ENCODE data around the gene SRMS. TPM values are rescaled to one million over a fixed set of nuclear protein-coding genes. Genes with fewer than 3 reads are reported as not detected.

SRMS gene
- total RNA-seq = not detected in 2 replicates

DNA sequence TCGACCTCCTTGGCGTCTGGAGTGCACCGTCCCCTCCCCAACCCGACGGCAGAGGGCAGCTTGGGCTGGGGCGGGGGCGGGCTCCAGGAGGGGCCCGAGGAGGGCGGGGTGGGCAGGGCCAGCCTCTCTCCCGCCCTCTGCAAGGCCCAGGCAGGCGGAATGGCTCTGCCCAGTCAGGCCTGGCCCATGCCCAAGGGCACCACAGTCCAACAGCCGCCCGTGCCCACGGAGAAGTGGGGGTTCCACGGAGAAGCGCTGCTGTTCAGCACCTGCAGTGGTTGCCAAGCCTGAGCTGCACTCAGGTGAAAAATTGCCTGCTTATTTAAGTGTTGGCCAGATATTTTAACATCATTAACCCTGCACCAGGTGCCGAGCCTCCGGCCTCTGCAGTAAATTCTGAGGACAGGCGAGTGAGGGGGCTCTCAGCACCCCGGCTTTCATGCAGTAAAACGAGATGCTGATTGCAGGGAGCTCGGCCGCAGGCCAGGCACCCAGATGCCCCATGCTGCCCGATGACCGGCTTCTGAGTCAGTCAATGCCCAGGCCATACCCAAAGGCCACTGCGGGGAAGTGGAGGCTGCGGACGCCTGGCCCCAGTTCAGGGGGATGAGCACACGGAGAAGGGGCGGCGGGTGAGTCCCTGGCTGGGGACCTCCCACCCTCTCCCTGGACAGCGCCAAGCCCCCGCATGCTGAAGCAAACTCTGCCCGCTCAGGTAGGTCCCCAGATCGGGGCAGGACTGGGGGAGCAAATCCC lies at the start of gene SRMS:
SRMS (minus strand) TSS at position 25 of the 756 bp plus-strand sequence. CDS start 286 bp downstream, outside the sequence.
- Mint-ChIP-seq H3K9me3 (no peaks in the 10 kb centered on the region), H3K27me3 (peaks cover 22% of the 10 kb centered on the region), H3K27ac (no peak within 1 kb of the TSS), H3K36me3 (ENCODE audit: low read depth) (no peaks in the 10 kb centered on the region), H3K4me3 (no peak within 1 kb of the TSS), H3K4me1 (peaks cover 13% of the 10 kb centered on the region)
- DNase-seq = no peak
- intact Hi-C loops (cut with micrococcal nuclease) = no loop called here

- H3K4me3 Mint-ChIP-seq = no peak overlapping the region
- peaks cover 1% of the 10 kb centered on the region for H3K4me1 Mint-ChIP-seq
- no peaks in the 10 kb centered on the region for H3K9me3 Mint-ChIP-seq
- peaks cover 40% of the 10 kb centered on the region for H3K36me3 Mint-ChIP-seq (ENCODE audit: low read depth)
- intact Hi-C loops (cut with micrococcal nuclease) = no loop called here
- no peaks in the 10 kb centered on the region for H3K27me3 Mint-ChIP-seq
- H3K27ac Mint-ChIP-seq = no peak overlapping the region
- no peak for DNase-seq
Observed at GRCh38 chr20:63596423-63596822, 48.9 kb upstream of the SRMS start.

- Mint-ChIP-seq H3K4me3 (no peak overlapping the region), H3K27ac (no peak overlapping the region), H3K36me3 (ENCODE audit: low read depth) (peaks cover 39% of the 10 kb centered on the region), H3K27me3 (no peaks in the 10 kb centered on the region), H3K9me3 (no peaks in the 10 kb centered on the region), H3K4me1 (no peaks in the 10 kb centered on the region)
- intact Hi-C loops (cut with micrococcal nuclease) = no loop called here
- DNase-seq = no peak
Observed at GRCh38 chr20:63595416-63596127, 48.0 kb upstream of the SRMS start.

DNA sequence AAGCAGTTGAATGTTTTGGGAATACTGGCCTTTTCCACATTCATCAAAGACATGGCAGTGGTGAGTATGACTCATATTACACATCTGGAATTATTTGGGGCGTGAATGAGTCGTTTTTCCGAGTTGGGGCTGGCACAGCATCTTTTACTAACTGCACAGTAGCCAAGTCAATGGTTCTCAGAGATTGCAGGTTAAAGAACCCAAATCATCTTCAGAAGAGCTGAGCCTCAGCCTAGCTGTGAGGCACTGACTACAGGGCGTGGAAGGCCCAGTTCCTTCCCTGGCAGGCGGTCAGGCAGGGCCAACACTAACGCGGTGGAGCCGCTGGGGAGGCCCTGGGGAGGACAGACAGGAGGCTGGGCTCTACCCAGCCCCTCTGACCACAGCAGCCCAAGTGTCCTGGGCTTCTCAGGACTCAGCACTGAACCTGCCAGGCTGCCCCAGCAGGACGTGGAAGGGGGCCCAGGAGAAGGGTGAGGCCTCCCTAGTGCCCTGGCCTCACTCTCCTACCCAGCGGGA lies 46.6 kb upstream of the SRMS start:
- intact Hi-C loops (cut with micrococcal nuclease) = no loop called here
- no peak for DNase-seq
- Mint-ChIP-seq H3K27me3 (no peaks in the 10 kb centered on the region), H3K27ac (no peak overlapping the region), H3K4me1 (no peaks in the 10 kb centered on the region), H3K4me3 (no peak overlapping the region), H3K36me3 (ENCODE audit: low read depth) (peaks cover 44% of the 10 kb centered on the region), H3K9me3 (no peaks in the 10 kb centered on the region)

- H3K36me3 Mint-ChIP-seq (ENCODE audit: low read depth) = peaks cover 41% of the 10 kb centered on the region
- no peak for DNase-seq
- intact Hi-C loops (cut with micrococcal nuclease) = no loop called here
- no peak overlapping the region for H3K4me3 Mint-ChIP-seq
- H3K27ac Mint-ChIP-seq = no peak overlapping the region
- no peaks in the 10 kb centered on the region for H3K27me3 Mint-ChIP-seq
- H3K9me3 Mint-ChIP-seq = no peaks in the 10 kb centered on the region
- H3K4me1 Mint-ChIP-seq = peaks cover 4% of the 10 kb centered on the region
Observed at GRCh38 chr20:63592661-63593060, 45.1 kb upstream of the SRMS start.

GRCh38 chr20:63591786-63592355 lies 44.3 kb upstream of the SRMS start:
- peaks cover 37% of the 10 kb centered on the region for H3K36me3 Mint-ChIP-seq (ENCODE audit: low read depth)
- H3K27me3 Mint-ChIP-seq = no peaks in the 10 kb centered on the region
- no peak for DNase-seq
- peaks cover 4% of the 10 kb centered on the region for H3K4me1 Mint-ChIP-seq
- H3K4me3 Mint-ChIP-seq = no peak overlapping the region
- H3K9me3 Mint-ChIP-seq = no peaks in the 10 kb centered on the region
- H3K27ac Mint-ChIP-seq = no peak overlapping the region
- intact Hi-C loops (cut with micrococcal nuclease) = no loop called here

- Mint-ChIP-seq H3K36me3 (ENCODE audit: low read depth) (peaks cover 36% of the 10 kb centered on the region), H3K27ac (no peak overlapping the region), H3K4me3 (no peak overlapping the region), H3K9me3 (no peaks in the 10 kb centered on the region), H3K4me1 (peaks cover 4% of the 10 kb centered on the region), H3K27me3 (no peaks in the 10 kb centered on the region)
- intact Hi-C loops (cut with micrococcal nuclease) = no loop called here
- DNase-seq = no peak
Observed at GRCh38 chr20:63591147-63591533, 43.6 kb upstream of the SRMS start.

DNA sequence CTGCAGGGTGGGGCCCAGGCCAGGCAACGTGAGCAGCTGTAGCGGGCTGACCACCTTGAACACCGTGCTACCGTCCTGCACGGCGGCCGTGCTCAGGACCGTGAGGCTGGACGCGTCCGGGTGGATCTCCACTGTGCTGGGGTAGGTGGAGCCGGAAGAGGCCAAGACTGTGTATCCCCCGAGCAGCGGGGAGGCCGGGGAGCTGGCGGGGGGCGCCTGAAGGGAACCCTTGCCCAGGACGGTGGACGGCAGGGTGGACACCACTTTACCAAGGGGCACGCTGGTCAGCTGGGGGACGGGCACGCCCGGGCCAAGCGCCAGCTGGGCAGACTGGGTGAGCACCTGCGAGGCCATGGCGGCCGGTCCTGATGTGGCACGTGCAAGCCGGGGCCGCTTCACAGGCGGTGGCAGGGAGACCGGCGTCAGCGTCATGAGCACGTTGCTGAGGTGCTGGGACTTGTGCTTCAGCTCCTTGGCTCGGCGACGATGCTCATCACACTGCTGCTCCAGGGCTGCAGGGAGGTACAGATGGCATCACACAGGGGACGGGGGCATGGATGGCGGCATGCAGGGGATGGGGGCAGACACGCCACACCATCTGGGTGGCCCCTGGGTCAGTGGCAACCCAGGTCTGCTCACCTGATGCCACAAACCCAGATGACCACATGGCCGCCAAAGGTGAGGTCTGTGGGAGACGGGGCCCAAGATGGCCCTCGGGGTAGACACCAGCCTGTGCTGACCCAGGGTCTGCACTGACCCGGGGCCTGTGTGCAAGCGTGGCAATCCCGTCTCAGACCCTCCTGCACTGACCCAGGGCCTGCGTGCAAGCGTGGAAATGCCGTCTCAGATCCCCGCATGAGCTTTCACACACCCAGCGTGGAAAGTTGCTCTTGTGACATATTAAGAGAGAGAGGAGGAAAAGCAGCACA lies 42.9 kb upstream of the SRMS start:
- Mint-ChIP-seq H3K27me3 (no peaks in the 10 kb centered on the region), H3K36me3 (ENCODE audit: low read depth) (peaks cover 36% of the 10 kb centered on the region), H3K4me1 (peaks cover 4% of the 10 kb centered on the region), H3K4me3 (no peak overlapping the region), H3K27ac (no peak overlapping the region), H3K9me3 (no peaks in the 10 kb centered on the region)
- no peak for DNase-seq
- intact Hi-C loops (cut with micrococcal nuclease) = no loop called here

GRCh38 chr20:63589261-63590217 lies 42.0 kb upstream of the SRMS start:
- DNase-seq = no peak
- H3K27me3 Mint-ChIP-seq = no peaks in the 10 kb centered on the region
- no peak overlapping the region for H3K27ac Mint-ChIP-seq
- peaks cover 30% of the 10 kb centered on the region for H3K36me3 Mint-ChIP-seq (ENCODE audit: low read depth)
- H3K4me1 Mint-ChIP-seq = peaks cover 4% of the 10 kb centered on the region
- intact Hi-C loops (cut with micrococcal nuclease) = no loop called here
- H3K9me3 Mint-ChIP-seq = no peaks in the 10 kb centered on the region
- no peak overlapping the region for H3K4me3 Mint-ChIP-seq

DNA sequence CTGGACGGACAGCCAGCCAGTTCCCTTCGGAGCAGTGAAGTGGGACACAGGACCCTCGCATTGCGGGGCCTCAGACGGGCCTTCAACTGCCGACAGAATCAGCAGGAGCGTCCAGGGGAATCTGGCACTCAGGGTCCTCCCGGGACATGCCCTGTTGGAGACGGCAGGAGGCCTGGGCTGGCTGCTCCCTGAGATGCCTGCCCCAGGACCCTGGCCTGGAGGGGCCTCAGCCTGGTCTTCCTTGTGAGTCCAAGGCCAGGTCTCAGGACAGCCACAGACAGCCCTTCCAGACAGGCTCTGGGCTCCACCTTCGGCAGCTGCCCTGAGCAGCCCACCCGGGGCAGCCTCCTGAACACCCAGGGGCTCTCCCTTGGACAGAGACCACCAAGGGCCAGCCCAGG lies 41.1 kb upstream of the SRMS start:
- H3K9me3 Mint-ChIP-seq = no peaks in the 10 kb centered on the region
- no peak for DNase-seq
- peaks cover 4% of the 10 kb centered on the region for H3K4me1 Mint-ChIP-seq
- no peak overlapping the region for H3K4me3 Mint-ChIP-seq
- H3K36me3 Mint-ChIP-seq (ENCODE audit: low read depth) = peaks cover 30% of the 10 kb centered on the region
- H3K27ac Mint-ChIP-seq = no peak overlapping the region
- intact Hi-C loops (cut with micrococcal nuclease) = no loop called here
- H3K27me3 Mint-ChIP-seq = peaks cover 3% of the 10 kb centered on the region

DNA sequence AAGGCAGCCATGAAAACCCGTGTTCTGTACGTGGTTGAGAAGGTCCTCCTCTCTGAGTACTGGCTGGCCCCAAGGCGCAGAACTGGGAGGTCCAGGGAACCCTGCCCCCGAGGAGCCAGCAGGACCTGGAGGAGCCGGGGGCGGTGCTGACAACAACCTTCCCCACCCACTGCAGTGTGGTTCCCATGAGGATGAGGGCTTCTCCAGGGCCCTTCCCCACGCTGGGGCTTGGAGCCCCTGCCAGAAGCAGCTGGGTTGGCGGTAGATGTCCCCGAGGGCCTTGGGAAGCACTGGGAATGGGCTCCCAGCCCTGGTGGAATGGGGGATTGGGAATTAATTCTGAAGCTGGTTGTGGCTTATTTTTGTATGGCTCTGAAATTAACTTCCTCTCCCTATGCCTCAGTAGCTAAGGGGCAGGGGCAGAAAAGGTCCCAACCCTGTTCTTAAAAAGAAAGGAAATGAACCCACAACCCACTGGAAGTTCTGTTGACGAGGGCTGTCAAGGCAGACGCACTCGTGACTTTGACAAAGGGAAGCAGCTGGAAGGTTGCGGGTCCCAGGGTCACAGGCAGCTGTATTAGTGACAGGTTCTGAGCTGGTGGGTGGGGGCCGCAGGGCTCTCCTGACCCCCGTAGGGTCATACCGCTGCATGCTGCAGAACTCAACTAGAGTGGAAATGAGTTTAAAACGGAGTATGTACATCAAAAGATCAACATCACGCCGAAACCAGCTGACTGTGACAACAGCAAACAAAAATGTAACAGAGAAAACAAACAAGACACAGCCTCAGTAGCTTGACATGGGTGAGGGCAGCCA lies 40.4 kb upstream of the SRMS start:
- Mint-ChIP-seq H3K9me3 (no peaks in the 10 kb centered on the region), H3K36me3 (ENCODE audit: low read depth) (peaks cover 23% of the 10 kb centered on the region), H3K27me3 (peaks cover 3% of the 10 kb centered on the region), H3K27ac (no peak overlapping the region), H3K4me3 (no peak overlapping the region), H3K4me1 (peaks cover 4% of the 10 kb centered on the region)
- no peak for DNase-seq
- intact Hi-C loops (cut with micrococcal nuclease) = no loop called here

DNA sequence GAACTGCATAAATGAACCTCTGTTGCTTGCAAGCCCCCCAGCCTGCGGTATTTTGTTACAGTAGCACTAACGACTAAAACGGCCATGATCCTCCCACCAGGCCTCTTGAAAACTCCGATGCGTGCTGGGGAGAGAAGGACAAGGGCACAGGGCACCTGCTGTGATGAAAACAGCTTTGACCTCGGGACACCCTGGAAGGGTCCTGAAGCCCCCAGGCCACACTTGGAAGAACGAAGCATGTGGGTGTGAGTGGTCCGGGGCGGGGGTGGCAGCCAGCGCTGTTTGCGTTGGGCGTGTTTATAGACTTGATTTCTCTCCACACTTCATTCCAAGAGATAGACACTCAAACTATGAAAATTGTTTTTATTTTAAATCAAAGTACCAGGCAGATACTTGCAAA lies 39.7 kb upstream of the SRMS start:
- H3K27me3 Mint-ChIP-seq = peaks cover 3% of the 10 kb centered on the region
- H3K4me3 Mint-ChIP-seq = no peak overlapping the region
- H3K27ac Mint-ChIP-seq = no peak overlapping the region
- H3K9me3 Mint-ChIP-seq = no peaks in the 10 kb centered on the region
- peaks cover 22% of the 10 kb centered on the region for H3K36me3 Mint-ChIP-seq (ENCODE audit: low read depth)
- intact Hi-C loops (cut with micrococcal nuclease) = no loop called here
- H3K4me1 Mint-ChIP-seq = peaks cover 4% of the 10 kb centered on the region
- no peak for DNase-seq

Measured in activated CD4-positive, alpha-beta T cell treated with anti-CD3 and anti-CD28 coated beads, Interleukin-2, amount 10 ng/mL, durations not matched to agents 24 days and 14 days (primary cell).